ENCODE results near the gene VGLL4. TPM values are rescaled to one million over a fixed set of nuclear protein-coding genes. Genes with fewer than 3 reads are reported as not detected.

VGLL4 gene
- total RNA-seq, 2 experiments from 2014 or later, result 36.1 to 74.5 TPM

DNA sequence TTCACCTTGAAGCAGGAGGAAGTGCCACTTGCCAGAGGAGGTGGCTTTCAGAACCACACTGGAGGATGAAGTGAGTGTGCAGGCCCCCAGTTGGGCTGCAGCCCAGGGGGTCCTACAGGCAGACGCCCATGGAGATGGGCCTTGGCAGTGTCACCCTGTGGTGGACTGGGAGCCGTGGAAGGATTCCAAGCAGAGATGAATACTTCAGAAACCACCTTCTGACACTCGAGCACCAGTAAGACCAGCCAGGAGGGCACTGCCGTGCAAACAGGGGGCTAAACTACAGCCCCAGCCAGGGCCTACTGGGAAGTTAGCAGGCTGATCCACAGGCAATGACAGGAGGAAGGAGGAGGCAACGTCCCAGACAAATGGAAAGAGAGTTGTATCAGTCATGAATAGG lies 55.4 kb downstream of the VGLL4 start:
- H4K20me1 ChIP-seq (ENCODE audit: insufficient read depth, low read length), result peaks cover 24% of the 10 kb centered on the region

DNA sequence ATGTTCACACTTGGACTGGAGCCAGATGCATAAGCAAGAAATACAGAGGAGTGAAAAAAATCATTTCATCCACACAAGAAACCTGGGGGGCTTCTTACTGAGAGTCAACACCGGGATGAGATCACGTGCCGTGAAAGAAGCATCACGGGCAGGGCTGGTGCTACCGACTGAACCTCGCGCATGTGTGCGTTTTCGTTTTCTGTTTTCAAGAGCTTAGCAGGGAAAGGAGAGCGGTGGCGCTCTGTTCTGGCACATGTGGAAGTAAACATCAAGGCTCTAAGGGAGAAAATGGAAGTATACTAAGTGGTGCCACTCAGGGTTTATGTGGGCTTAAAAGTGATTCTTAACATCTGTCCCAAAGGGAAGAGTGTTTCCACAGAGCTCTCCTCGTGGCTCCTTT lies 55.9 kb downstream of the VGLL4 start:
- no peak overlapping the region for H3K27ac ChIP-seq (ENCODE audit: low read depth, low read length, poor library complexity, severe bottlenecking)
- H3K4me3 ChIP-seq (ENCODE audit: low read depth, low read length, poor library complexity, severe bottlenecking), result no peak overlapping the region
- H3K79me2 ChIP-seq (ENCODE audit: insufficient read depth, low read depth, low read length), result peaks cover 69% of the 10 kb centered on the region
- POLR2A ChIA-PET, result no interaction called here
- BruUV-seq (replicated peaks), result no TSS peak
- TF ChIP-seq, protein P1, sequence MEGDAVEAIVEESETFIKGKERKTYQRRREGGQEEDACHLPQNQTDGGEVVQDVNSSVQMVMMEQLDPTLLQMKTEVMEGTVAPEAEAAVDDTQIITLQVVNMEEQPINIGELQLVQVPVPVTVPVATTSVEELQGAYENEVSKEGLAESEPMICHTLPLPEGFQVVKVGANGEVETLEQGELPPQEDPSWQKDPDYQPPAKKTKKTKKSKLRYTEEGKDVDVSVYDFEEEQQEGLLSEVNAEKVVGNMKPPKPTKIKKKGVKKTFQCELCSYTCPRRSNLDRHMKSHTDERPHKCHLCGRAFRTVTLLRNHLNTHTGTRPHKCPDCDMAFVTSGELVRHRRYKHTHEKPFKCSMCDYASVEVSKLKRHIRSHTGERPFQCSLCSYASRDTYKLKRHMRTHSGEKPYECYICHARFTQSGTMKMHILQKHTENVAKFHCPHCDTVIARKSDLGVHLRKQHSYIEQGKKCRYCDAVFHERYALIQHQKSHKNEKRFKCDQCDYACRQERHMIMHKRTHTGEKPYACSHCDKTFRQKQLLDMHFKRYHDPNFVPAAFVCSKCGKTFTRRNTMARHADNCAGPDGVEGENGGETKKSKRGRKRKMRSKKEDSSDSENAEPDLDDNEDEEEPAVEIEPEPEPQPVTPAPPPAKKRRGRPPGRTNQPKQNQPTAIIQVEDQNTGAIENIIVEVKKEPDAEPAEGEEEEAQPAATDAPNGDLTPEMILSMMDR (conservative IDR thresholded peaks at IDR 0.05; ENCODE audit: low read length), result no peak
- TF ChIP-seq EZH2phosphoT487 (IDR thresholded peaks at IDR 0.05; ENCODE audit: borderline replicate concordance, low read depth, low read length), result no peak
- H3K4me1 ChIP-seq (ENCODE audit: insufficient read depth, low read length, poor library complexity, severe bottlenecking), result peaks cover 25% of the 10 kb centered on the region
- no peak for DNase-seq (ENCODE audit: low spot score)
- no peak overlapping the region for H3K4me2 ChIP-seq (ENCODE audit: low read length)
- no peak overlapping the region for H2AFZ ChIP-seq (ENCODE audit: low read length)
- no peaks in the 10 kb centered on the region for H3K9me2 ChIP-seq (ENCODE audit: insufficient read depth, low read length)
- intact Hi-C loops (cut with micrococcal nuclease; ENCODE audit: unreplicated experiment), result loop anchor here (10.0 kb wide), 1 partner anchor 57 kb away; the partner anchor contains the start of gene VGLL4
- CTCF ChIA-PET (ENCODE audit: unreplicated experiment), result no interaction called here
- H3K9me3 ChIP-seq (ENCODE audit: low read length), result no peaks in the 10 kb centered on the region
- H4K20me1 ChIP-seq (ENCODE audit: insufficient read depth, low read length), result peaks cover 30% of the 10 kb centered on the region
- H3K36me3 ChIP-seq (ENCODE audit: insufficient read depth, low read length), result peaks cover 33% of the 10 kb centered on the region

More for the DNA sequence above, 55.4 kb downstream of the VGLL4 start:
- no peak for TF ChIP-seq EZH2phosphoT487 (IDR thresholded peaks at IDR 0.05; ENCODE audit: borderline replicate concordance, low read depth, low read length)
- TF ChIP-seq, protein P1 (conservative IDR thresholded peaks at IDR 0.05; ENCODE audit: low read length), result no peak
- Histone ChIP-seq H2AFZ (ENCODE audit: low read length) (no peak overlapping the region), H3K9me2 (ENCODE audit: insufficient read depth, low read length) (no peaks in the 10 kb centered on the region), H3K79me2 (ENCODE audit: insufficient read depth, low read depth, low read length) (peaks cover 68% of the 10 kb centered on the region), H3K4me3 (ENCODE audit: low read depth, low read length, poor library complexity, severe bottlenecking) (no peak overlapping the region), H3K36me3 (ENCODE audit: insufficient read depth, low read length) (peaks cover 33% of the 10 kb centered on the region), H3K9me3 (ENCODE audit: low read length) (no peaks in the 10 kb centered on the region), H3K27ac (ENCODE audit: low read depth, low read length, poor library complexity, severe bottlenecking) (no peak overlapping the region), H3K4me2 (ENCODE audit: low read length) (no peak overlapping the region), H3K4me1 (ENCODE audit: insufficient read depth, low read length, poor library complexity, severe bottlenecking) (peaks cover 25% of the 10 kb centered on the region)
- BruUV-seq (replicated peaks), result no TSS peak
- ChIA-PET POLR2A (no interaction called here), CTCF (ENCODE audit: unreplicated experiment) (no interaction called here)
- intact Hi-C loops (cut with micrococcal nuclease; ENCODE audit: unreplicated experiment), result loop anchor here (10.0 kb wide), 1 partner anchor 56 kb away; the partner anchor contains the start of gene VGLL4
- DNase-seq (ENCODE audit: low spot score), result no peak

DNA sequence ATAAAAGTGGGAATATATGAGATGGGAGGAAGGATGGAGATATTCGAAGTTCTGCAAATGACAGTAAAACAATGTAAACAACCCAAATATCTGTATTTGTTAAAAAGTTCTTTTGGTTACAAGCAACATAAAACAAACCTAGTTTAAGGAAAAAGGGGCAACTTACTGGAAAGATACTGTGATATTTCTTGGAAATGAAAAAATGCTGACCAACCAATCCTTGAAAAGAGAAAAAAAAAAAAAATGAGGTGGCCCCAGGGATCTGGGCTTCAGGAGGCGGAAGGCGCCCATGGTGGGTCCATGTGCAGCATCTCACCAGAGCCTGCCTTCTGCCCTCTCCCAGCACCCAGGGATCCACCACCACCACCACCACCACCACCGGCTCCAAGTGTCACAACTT lies 59.1 kb downstream of the VGLL4 start:
- POLR2A ChIA-PET, result no interaction called here
- Histone ChIP-seq H3K27ac (ENCODE audit: low read depth, low read length, poor library complexity, severe bottlenecking) (no peak overlapping the region), H3K4me2 (ENCODE audit: low read length) (no peak overlapping the region), H3K36me3 (ENCODE audit: insufficient read depth, low read length) (peaks cover 23% of the 10 kb centered on the region; the same call in 1 of the 2 replicates), H4K20me1 (ENCODE audit: insufficient read depth, low read length) (peaks cover 41% of the 10 kb centered on the region), H3K4me1 (ENCODE audit: insufficient read depth, low read length, poor library complexity, severe bottlenecking) (peaks cover 37% of the 10 kb centered on the region), H3K79me2 (ENCODE audit: insufficient read depth, low read depth, low read length) (peaks cover 71% of the 10 kb centered on the region), H3K4me3 (ENCODE audit: low read depth, low read length, poor library complexity, severe bottlenecking) (no peak overlapping the region), H3K9me2 (ENCODE audit: insufficient read depth, low read length) (no peaks in the 10 kb centered on the region), H2AFZ (ENCODE audit: low read length) (no peak overlapping the region), H3K9me3 (ENCODE audit: low read length) (no peaks in the 10 kb centered on the region)
- CTCF ChIA-PET (ENCODE audit: unreplicated experiment), result no interaction called here
- DNase-seq (ENCODE audit: low spot score), result no peak
- intact Hi-C loops (cut with micrococcal nuclease; ENCODE audit: unreplicated experiment), result loop anchor here (10.0 kb wide), 1 partner anchor 60 kb away; the partner anchor contains the start of gene VGLL4
- TF ChIP-seq, protein P1 (conservative IDR thresholded peaks at IDR 0.05; ENCODE audit: low read length), result no peak
- no peak for TF ChIP-seq EZH2phosphoT487 (IDR thresholded peaks at IDR 0.05; ENCODE audit: borderline replicate concordance, low read depth, low read length)
- BruUV-seq (replicated peaks), result no TSS peak

Data from OCI-LY7 (cell line).